A549 (cell line): Measurements from ENCODE around the gene ACADVL. TPM values are rescaled to one million over a fixed set of nuclear protein-coding genes. Genes with fewer than 3 reads are reported as not detected.
"Not testable (repeated sequence)": the region's sequence is repeated elsewhere in the genome, so short reads cannot be mapped to it uniquely, and the experiment has no call there.

Experiments
- ATAC-seq, 2 experiments: fragments of 200-7000 bp in 1 of 2; fragments of >200 bp in 1 of 2; cut with Nextera tagmentation in 1 of 2; cut with Tn5 transposase in 1 of 2; 3 replicates each; pipeline versions ENCODE4 v1.8.0 to v1.9.1; 2018 to 2020; ENCODE audit warnings: mild to moderate bottlenecking in 1 of 2, moderate library complexity in 1 of 2
- CTCF ChIA-PET: fragments of 300-600 bp; sonication (Branson Sonifier 250); formaldehyde crosslinking; extraction: SDS; loops from one replicate; lab custom pipeline; 2021; ENCODE audit warnings: antibody characterized with exemption, inconsistent platforms; lab: Yijun Ruan, JAX
- POLR2A ChIA-PET: fragments of 350-600 bp; formaldehyde crosslinking; extraction: SDS; loops from one replicate; lab custom pipeline; 2021; ENCODE audit warnings: antibody characterized with exemption, inconsistent platforms; lab: Yijun Ruan, JAX
- DNase-seq, 2 experiments: peaks; one replicate each; pipeline versions ENCODE4 v3.0.0 to v3.0.0-alpha.2; 2011 to 2016; ENCODE audit warnings: low read depth in 1 of 2, low spot score in 1 of 2
- FAIRE-seq: peaks from 2 replicates; lab custom pipeline; 2011; peaks lifted over from hg19 to GRCh38; lab: Jason Lieb, UNC
- H3K27ac ChIP-seq, 2 experiments: fragments of >200 bp; sonication (Bioruptor Twin); formaldehyde crosslinking; 3 replicates each; pipeline ENCODE4 v1.5.1; 2016 to 2017
- H3K4me1 ChIP-seq: fragments of >200 bp; sonication (Bioruptor Twin); formaldehyde crosslinking; 3 replicates; pipeline ENCODE4 v1.6.1; 2016
- H3K4me2 ChIP-seq: fragments of >200 bp; sonication (Bioruptor Twin); formaldehyde crosslinking; 3 replicates; pipeline ENCODE4 v1.6.1; 2016
- H3K4me3 ChIP-seq: fragments of >200 bp; sonication (Bioruptor Twin); formaldehyde crosslinking; 3 replicates; pipeline ENCODE4 v1.5.1; 2016
- H3K9me3 ChIP-seq: fragments of >200 bp; sonication (Bioruptor Twin); formaldehyde crosslinking; 3 replicates; pipeline ENCODE4 v1.6.1; 2016
- CHD4 ChIP-seq: fragments of 200-600 bp; sonication (generic); IDR thresholded peaks from 2 replicates; pipeline ENCODE4 v1.6.1; 2016; ENCODE audit warnings: antibody characterized with exemption, mild to moderate bottlenecking, borderline replicate concordance
- CTCF ChIP-seq: fragments of >200 bp; sonication (Bioruptor Twin); formaldehyde crosslinking; IDR thresholded peaks from 3 replicates; pipeline ENCODE4 v1.5.1; 2016
- EHF ChIP-seq: fragments of 250-450 bp; sonication (Bioruptor Pico); IDR thresholded peaks from 2 replicates; pipeline ENCODE4 v1.5.0; 2020; ENCODE audit warnings: mild to moderate bottlenecking
- EHMT2 ChIP-seq: fragments of 200-600 bp; sonication (generic); IDR thresholded peaks from 2 replicates; pipeline ENCODE4 v1.6.1; 2016; ENCODE audit warnings: antibody characterized with exemption, low read depth, mild to moderate bottlenecking, moderate library complexity
- ELK1 ChIP-seq: fragments of 150-350 bp; IDR thresholded peaks from 2 replicates; pipeline ENCODE4 v1.6.1; 2014; ENCODE audit warnings: low read depth, mild to moderate bottlenecking, low read length
- EP300 ChIP-seq, 2 experiments: fragments of >200 bp; sonication (Bioruptor Twin); formaldehyde crosslinking; IDR thresholded peaks; 2 replicates in 1 of 2; 3 replicates in 1 of 2; pipeline ENCODE4 v1.6.1; 2016 to 2017
- FOSB ChIP-seq: fragments of 250-450 bp; sonication (Bioruptor Pico); IDR thresholded peaks from 2 replicates; pipeline ENCODE4 v1.5.0; 2020; ENCODE audit warnings: mild to moderate bottlenecking, moderate library complexity
- FOXS1 ChIP-seq: fragments of 250-450 bp; sonication (Bioruptor Pico); IDR thresholded peaks from 2 replicates; pipeline ENCODE4 v1.5.0; 2020; ENCODE audit warnings: mild to moderate bottlenecking, moderate library complexity
- HOXA7 ChIP-seq: fragments of 250-450 bp; sonication (Bioruptor Pico); IDR thresholded peaks from 2 replicates; pipeline ENCODE4 v1.5.0; 2020; ENCODE audit warnings: mild to moderate bottlenecking, moderate library complexity
- HOXB13 ChIP-seq: fragments of 250-450 bp; sonication (Bioruptor Pico); IDR thresholded peaks from 2 replicates; pipeline ENCODE4 v1.5.0; 2020; ENCODE audit warnings: low read depth, mild to moderate bottlenecking, moderate library complexity
- JUN ChIP-seq, 2 experiments: fragments of >200 bp; sonication (Bioruptor Twin); formaldehyde crosslinking; IDR thresholded peaks; 2 replicates in 1 of 2; 3 replicates in 1 of 2; pipeline ENCODE4 v1.6.1; 2016 to 2017
- MAFK ChIP-seq: fragments of 450-650 bp; IDR thresholded peaks from 2 replicates; pipeline ENCODE4 v1.6.1; 2014; ENCODE audit not compliant: partially characterized antibody
- MYC ChIP-seq: IDR thresholded peaks from 2 replicates; pipeline ENCODE4 v1.6.1; 2012; ENCODE audit warnings: mild to moderate bottlenecking, inconsistent platforms, low read length, improper control_type of control experiment, borderline replicate concordance
- NFE2L2 ChIP-seq: fragments of 150-350 bp; conservative IDR thresholded peaks from 2 replicates; pipeline ENCODE4 v1.6.1; 2014; ENCODE audit warnings: low read length
- NR3C1 ChIP-seq: fragments of >200 bp; sonication (Bioruptor Twin); formaldehyde crosslinking; IDR thresholded peaks from 3 replicates; pipeline ENCODE4 v1.6.1; 2017
- PHF8 ChIP-seq: fragments of 200-600 bp; sonication (generic); IDR thresholded peaks from 2 replicates; pipeline ENCODE4 v1.6.1; 2016; ENCODE audit warnings: low read depth, mild to moderate bottlenecking, antibody characterized with exemption, moderate library complexity, borderline replicate concordance
- POLR2A ChIP-seq: IDR thresholded peaks from 2 replicates; pipeline ENCODE4 v1.6.1; 2012; ENCODE audit warnings: mild to moderate bottlenecking, low read length
- USF2 ChIP-seq: fragments of 450-650 bp; IDR thresholded peaks from 2 replicates; pipeline ENCODE4 v1.6.1; 2014; ENCODE audit warnings: antibody characterized with exemption
- ZNF302 ChIP-seq: fragments of 250-450 bp; sonication (Bioruptor Pico); IDR thresholded peaks from 2 replicates; pipeline ENCODE4 v1.9.0; 2021; ENCODE audit warnings: inconsistent platforms, mild to moderate bottlenecking, moderate library complexity
- WGBS: methylation state at CpG from one replicate; pipeline ENCODE4 v1.1.6; 2017; ENCODE audit errors: missing lambda C conversion rate; 5-methylcytosine and 5-hydroxymethylcytosine counted together
- polyA plus RNA-seq, 4 experiments: library from polyadenylated mRNA; depleted of rRNA in 3 of 4; stranded (reverse); fragments of >200 nt; fragmentation: RNase III in 1 of 4; extraction: RNeasy Plus Mini Kit Qiagen cat#74134 plus additional on column Dnase treatment in 1 of 4; gene quantifications; 2 replicates in 3 of 4; 3 replicates in 1 of 4; pipeline ENCODE4 v1.2.3, GENCODE V29; 2011 to 2017

ACADVL gene
- polyA plus RNA-seq, 2 of the 4 experiments (the other 2 are of a cell fraction) = 238 to 425 TPM

- TF ChIP-seq ZNF302 (CRISPR knock-in tag) (no peak), CHD4 (no peak), NFE2L2 (no peak), MAFK (peak; percentile 71), ELK1 (no peak)
Measured at GRCh38 chr17:7242717-7243452, 23.1 kb downstream of the ACADVL start (continued).

GRCh38 chr17:7243453-7243729 is 23.7 kb downstream of the ACADVL start:
- no peak for TF ChIP-seq POLR2A
- TF ChIP-seq JUN (IDR thresholded peaks at IDR 0.05) = no peak
- TF ChIP-seq FOSB = no peak
- no peak for TF ChIP-seq CTCF
- no peak for TF ChIP-seq PHF8
- TF ChIP-seq MAFK = no peak
- no peak for TF ChIP-seq EHMT2
- no peak for TF ChIP-seq NR3C1
- no peak for TF ChIP-seq HOXA7 (CRISPR knock-in tag)
- no peak for TF ChIP-seq EHF (CRISPR knock-in tag)
- no peak for TF ChIP-seq MYC
- no peak for TF ChIP-seq EP300 (IDR thresholded peaks at IDR 0.05)
- TF ChIP-seq HOXB13 (CRISPR knock-in tag) = no peak
- no peak for TF ChIP-seq USF2
- no peak for TF ChIP-seq FOXS1 (CRISPR knock-in tag)
- Histone ChIP-seq H3K9me3 (no peaks in the 10 kb centered on the region), H3K4me3 (peak overlapping the region; percentile 86), H3K4me2 (peak overlapping the region; percentile 97), H3K27ac (peak overlapping the region; percentile 96 to 99), H3K4me1 (peaks cover 22% of the 10 kb centered on the region)
- ChIA-PET CTCF (interaction anchor here (1.1 to 17.3 kb wide), 6 partner anchors 21 to 198 kb away, joined by 3 to 169 read pairs (median 4); partner anchors contain the start of genes ACADVL and DLG4), POLR2A (interaction anchor here (1.3 to 2.9 kb wide), 5 partner anchors 8 to 198 kb away, joined by 3 to 15 read pairs (median 6); partner anchors contain the start of genes ACADVL, CTDNEP1, DLG4 and DVL2)
- WGBS = 54% methylated on average over 2 of the region's 2 CpGs
- ATAC-seq (no peak), DNase-seq (no peak), FAIRE-seq (no peak)

GRCh38 chr17:7243838-7244237 is 24.1 kb downstream of the ACADVL start:
- H3K27ac ChIP-seq = peak overlapping the region in 1 of 2 experiments; percentile 96; a peak in 1 of 6 replicates
- H3K4me3 ChIP-seq, H3K9me3 ChIP-seq, DNase-seq, FAIRE-seq, ATAC-seq: not testable (repeated sequence)
- 81% methylated on average over 10 of the region's 10 CpGs for WGBS
- POLR2A ChIA-PET = interaction anchor here (2.9 kb wide), 1 partner anchor 7 kb away, joined by 15 read pairs; the partner anchor contains the start of genes CTDNEP1 and ELP5
- H3K4me1 ChIP-seq = peaks cover 24% of the 10 kb centered on the region
- CTCF ChIA-PET = interaction anchor here (1.3 to 17.3 kb wide), 4 partner anchors 22 to 53 kb away, joined by 4 to 169 read pairs (median 35); partner anchors contain the start of genes ACADVL and DLG4
- peak overlapping the region; percentile 97; the same call in 2 of the 3 replicates for H3K4me2 ChIP-seq
